Caco-2 (cell line): ENCODE data around the gene MYOF. TPM values are rescaled to one million over a fixed set of nuclear protein-coding genes. Genes with fewer than 3 reads are reported as not detected.
A peak's percentile ranks its signal among the peaks of the same experiment; 100 is the strongest.
"Not testable (repeated sequence)": the region's sequence is repeated elsewhere in the genome, so short reads cannot be mapped to it uniquely, and the experiment has no call there.

Experiments used
- BruUV-seq: library from RNA; stranded (reverse); fragments of 400-500 nt; replicated peaks from 2 replicates; lab custom pipeline; 2021; lab: Mats Ljungman, UMichigan
- CTCF ChIA-PET: fragments of 300-600 bp; sonication (Branson Sonifier 250); formaldehyde crosslinking; loops from one replicate; lab custom pipeline; 2022; ENCODE audit warnings: antibody characterized with exemption; lab: Charles Lee
- POLR2A ChIA-PET: fragments of 300-600 bp; sonication (Branson Sonifier 250); formaldehyde crosslinking; loops from one replicate; lab custom pipeline; 2022; ENCODE audit warnings: antibody characterized with exemption; lab: Charles Lee
- DNase-seq, 2 experiments: peaks; one replicate each; pipeline versions ENCODE4 v3.0.0 to v3.0.0-alpha.2; 2020 to 2022
- H3K27me3 ChIP-seq: replicated peaks from 2 replicates; pipeline ENCODE4 v1.6.0; 2011; ENCODE audit warnings: low read length; ENCODE audit not compliant: control insufficient read depth, insufficient read depth
- H3K36me3 ChIP-seq: 2 replicates; pipeline ENCODE4 v1.5.1; 2011; ENCODE audit warnings: low read length; ENCODE audit not compliant: control insufficient read depth, insufficient read depth
- H3K4me1 ChIP-seq: fragments of 250-450 bp; sonication (Bioruptor Pico); 2 replicates; pipeline ENCODE4 v1.5.1; 2020; ENCODE audit warnings: mild to moderate bottlenecking
- H3K4me3 ChIP-seq: 2 replicates; pipeline ENCODE4 v1.5.1; 2011; ENCODE audit warnings: low read depth, mild to moderate bottlenecking, control low read depth, low read length
- H3K9me3 ChIP-seq: fragments of 250-450 bp; sonication (Bioruptor Pico); 2 replicates; pipeline ENCODE4 v1.5.1; 2020; ENCODE audit warnings: mild to moderate bottlenecking, moderate library complexity
- H3K27ac Mint-ChIP-seq: one replicate; pipeline ENCODE4 v1.8.0; 2022; ENCODE audit warnings: mixed read lengths; ENCODE audit not compliant: unreplicated experiment
- H3K27me3 Mint-ChIP-seq: one replicate; pipeline ENCODE4 v1.8.0; 2022; ENCODE audit warnings: mixed read lengths; ENCODE audit not compliant: insufficient read depth, unreplicated experiment
- H3K36me3 Mint-ChIP-seq: one replicate; pipeline ENCODE4 v1.8.0; 2022; ENCODE audit warnings: mild to moderate bottlenecking, mixed read lengths; ENCODE audit not compliant: insufficient read depth, unreplicated experiment
- H3K4me1 Mint-ChIP-seq: one replicate; pipeline ENCODE4 v1.8.0; 2022; ENCODE audit warnings: low read depth, mixed read lengths; ENCODE audit not compliant: unreplicated experiment
- H3K4me3 Mint-ChIP-seq: one replicate; pipeline ENCODE4 v1.8.0; 2022; ENCODE audit warnings: mild to moderate bottlenecking, moderate library complexity, mixed read lengths; ENCODE audit not compliant: unreplicated experiment
- H3K9me3 Mint-ChIP-seq: one replicate; pipeline ENCODE4 v1.8.0; 2022; ENCODE audit warnings: mixed read lengths; ENCODE audit not compliant: unreplicated experiment
- CTCF ChIP-seq, 2 experiments: fragments of 200-600 bp in 1 of 2; IDR thresholded peaks; 1 replicate in 1 of 2; 2 replicates in 1 of 2; pipeline versions ENCODE4 v1.5.1 to v1.8.0; 2011 to 2022; ENCODE audit warnings: antibody characterized with exemption in 1 of 2, control low read depth in 1 of 2, inconsistent platforms in 1 of 2, low read depth in 1 of 2, low read length in 1 of 2, mild to moderate bottlenecking in 1 of 2, moderate library complexity in 1 of 2; ENCODE audit not compliant: insufficient read depth in 1 of 2, severe bottlenecking in 1 of 2, unreplicated experiment in 1 of 2
- intact Hi-C: fragments of 100-400 bp; cut with micrococcal nuclease; formaldehyde crosslinking; loops from one replicate; pipeline ENCODE4 v1.10.0; 2022; ENCODE audit not compliant: unreplicated experiment
- total RNA-seq: library from RNA; stranded (reverse); gene quantifications from 2 replicates; pipeline ENCODE4 v1.2.3, GENCODE V29; 2022

Gene MYOF
- total RNA-seq, 1 experiment from 2014 or later: 148 TPM

- no peak for TF ChIP-seq CTCF (IDR thresholded peaks at IDR 0.05; ENCODE audit: insufficient read depth in 1 of 2, low read depth in 1 of 2, low read length in 1 of 2, severe bottlenecking in 1 of 2, unreplicated experiment in 1 of 2)
- Histone ChIP-seq H3K4me1 (peaks cover 78% of the 10 kb centered on the region), H3K9me3 (no peaks in the 10 kb centered on the region), H3K4me3 (no peak overlapping the region), H3K27me3 (no peaks in the 10 kb centered on the region), H3K36me3 (no peaks in the 10 kb centered on the region)
- Mint-ChIP-seq H3K36me3 (peaks cover 77% of the 10 kb centered on the region), H3K4me3 (no peak overlapping the region), H3K27me3 (no peaks in the 10 kb centered on the region), H3K9me3 (peaks cover 10% of the 10 kb centered on the region), H3K27ac (peak overlapping the region; percentile 37), H3K4me1 (peaks cover 87% of the 10 kb centered on the region)
- intact Hi-C loops: no loop called here
- no peak for DNase-seq
- ChIA-PET POLR2A (interaction anchor here (0.6 to 0.7 kb wide), 2 partner anchors 15 to 43 kb away, joined by 3 to 4 read pairs; no protein-coding TSS in a partner anchor), CTCF (interaction anchor here (1.5 kb wide), 1 partner anchor 16 kb away, joined by 3 read pairs; no protein-coding TSS in a partner anchor)
- BruUV-seq: no TSS peak
Observed at GRCh38 chr10:93443481-93443880, 38.7 kb downstream of the MYOF start.

GRCh38 chr10:93442721-93443120, 39.4 kb downstream of the MYOF start:
- Mint-ChIP-seq H3K36me3 (peaks cover 77% of the 10 kb centered on the region), H3K4me1 (peaks cover 89% of the 10 kb centered on the region)
- H3K9me3 Mint-ChIP-seq, H3K9me3 ChIP-seq, BruUV-seq, intact Hi-C loops, H3K27me3 Mint-ChIP-seq, H3K27ac Mint-ChIP-seq, H3K4me3 ChIP-seq, DNase-seq, H3K36me3 ChIP-seq, H3K27me3 ChIP-seq, H3K4me3 Mint-ChIP-seq: not testable (repeated sequence)
- ChIA-PET POLR2A (interaction anchor here (0.7 kb wide), 1 partner anchor 16 kb away, joined by 4 read pairs; no protein-coding TSS in a partner anchor), CTCF (interaction anchor here (0.5 to 1.5 kb wide), 3 partner anchors 16 to 74 kb away, joined by 3 to 7 read pairs (median 3); no protein-coding TSS in a partner anchor)
- H3K4me1 ChIP-seq: peaks cover 86% of the 10 kb centered on the region

- intact Hi-C loops: no loop called here
- peaks cover 10% of the 10 kb centered on the region for H3K9me3 Mint-ChIP-seq
- TF ChIP-seq CTCF (IDR thresholded peaks at IDR 0.05; ENCODE audit: insufficient read depth in 1 of 2, low read depth in 1 of 2, low read length in 1 of 2, severe bottlenecking in 1 of 2, unreplicated experiment in 1 of 2): no peak
- Histone ChIP-seq H3K27me3 (no peaks in the 10 kb centered on the region), H3K4me3 (no peak overlapping the region), H3K4me1 (peaks cover 90% of the 10 kb centered on the region), H3K9me3 (no peaks in the 10 kb centered on the region), H3K36me3 (no peaks in the 10 kb centered on the region)
- peak overlapping the region; percentile 36 for H3K4me3 Mint-ChIP-seq
- H3K27me3 Mint-ChIP-seq: no peaks in the 10 kb centered on the region
- peak overlapping the region; percentile 96 for H3K27ac Mint-ChIP-seq
- H3K36me3 Mint-ChIP-seq: peaks cover 77% of the 10 kb centered on the region
- CTCF ChIA-PET: interaction anchor here (0.6 to 1.6 kb wide), 3 partner anchors 42 to 593 kb away, joined by 3 to 10 read pairs (median 3); partner anchors contain the start of genes EXOC6 and MYOF
- POLR2A ChIA-PET: interaction anchor here (0.9 to 1.3 kb wide), 3 partner anchors 18 to 42 kb away, joined by 4 to 12 read pairs (median 9); partner anchors contain the start of gene MYOF
- peak in 1 of 2 experiments; percentile 40 for DNase-seq
- H3K4me1 Mint-ChIP-seq: peaks cover 86% of the 10 kb centered on the region
- BruUV-seq: no TSS peak
Observed at GRCh38 chr10:93440591-93441091, 41.5 kb downstream of the MYOF start.
